B cell (primary cell): Measurements from ENCODE around the gene GPLD1. TPM values are rescaled to one million over a fixed set of nuclear protein-coding genes. Genes with fewer than 3 reads are reported as not detected.

Source experiments
- ATAC-seq: fragments of 200-7000 bp; cut with Tn5 transposase; one replicate; pipeline ENCODE4 v1.10.0; 2021; ENCODE audit warnings: low read depth, mild to moderate bottlenecking, moderate number of reproducible peaks, moderate library complexity
- CTCF ChIA-PET: fragments of 350-600 bp; sonication (Branson Sonifier 250); formaldehyde crosslinking; loops from one replicate; lab custom pipeline; 2021; ENCODE audit warnings: antibody characterized with exemption, inconsistent platforms; lab: Charles Lee
- POLR2A ChIA-PET: fragments of 350-600 bp; sonication (Branson Sonifier 250); formaldehyde crosslinking; loops from one replicate; lab custom pipeline; 2021; ENCODE audit warnings: antibody characterized with exemption; lab: Charles Lee
- DNase-seq: peaks from one replicate; pipeline ENCODE4 v3.0.0; 2013
- H2AFZ ChIP-seq: 2 replicates; pipeline ENCODE4 v1.6.1; 2012; ENCODE audit warnings: mild to moderate bottlenecking, low read depth, low read length; ENCODE audit not compliant: insufficient read depth, poor library complexity, severe bottlenecking
- H3K27ac ChIP-seq, 2 donors: 1 replicate in 1 of 2; 2 replicates in 1 of 2; pipeline ENCODE4 v1.5.1; 2012 to 2013; ENCODE audit warnings: low read length in 2 of 2, mild to moderate bottlenecking in 2 of 2, moderate library complexity in 1 of 2
- H3K27me3 ChIP-seq, 4 experiments: fragments of 200-600 bp in 1 of 4; sonication (generic) in 1 of 4; replicated peaks in 1 of 4; 1 replicate in 2 of 4; 2 replicates in 2 of 4; pipeline versions ENCODE4 v1.6.1 to v1.7.0; 2013 to 2016; ENCODE audit warnings: low read length in 3 of 4, mild to moderate bottlenecking in 2 of 4, mixed read lengths in 1 of 4, moderate library complexity in 1 of 4; ENCODE audit not compliant: insufficient read depth in 4 of 4, control insufficient read depth in 3 of 4; ENCODE audit errors: control extremely low read depth in 1 of 4
- H3K36me3 ChIP-seq, 2 experiments: replicated peaks in 1 of 2; 1 replicate in 1 of 2; 2 replicates in 1 of 2; pipeline versions ENCODE4 v1.6.1 to v1.7.1; 2013; ENCODE audit warnings: low read length in 1 of 2; ENCODE audit not compliant: insufficient read depth in 2 of 2, control insufficient read depth in 1 of 2; ENCODE audit errors: control extremely low read depth in 1 of 2, extremely low read depth in 1 of 2
- H3K4me1 ChIP-seq, 2 donors: fragments of 200-600 bp in 1 of 2; sonication (generic) in 1 of 2; 1 replicate in 1 of 2; 2 replicates in 1 of 2; pipeline versions ENCODE4 v1.5.1 to v1.6.1; 2013 to 2017; ENCODE audit warnings: low read length in 2 of 2; ENCODE audit not compliant: control insufficient read depth in 2 of 2, insufficient read depth in 2 of 2
- H3K4me2 ChIP-seq: replicated peaks from 2 replicates; pipeline ENCODE3; 2012; ENCODE audit warnings: mild to moderate bottlenecking, low read depth, low read length; ENCODE audit not compliant: poor library complexity, severe bottlenecking
- H3K4me3 ChIP-seq, 5 experiments: fragments of 200-600 bp in 1 of 5; sonication (generic) in 1 of 5; 1 replicate in 3 of 5; 2 replicates in 2 of 5; pipeline versions ENCODE4 v1.5.1 to v1.7.0; 2011 to 2016; ENCODE audit warnings: low read length in 4 of 5, mild to moderate bottlenecking in 4 of 5, low read depth in 2 of 5, control low read depth in 1 of 5, moderate library complexity in 1 of 5; ENCODE audit not compliant: insufficient read depth in 1 of 5; ENCODE audit errors: control extremely low read depth in 1 of 5, extremely low read depth in 1 of 5
- H3K79me2 ChIP-seq: fragments of 200-600 bp; sonication (generic); one replicate; pipeline ENCODE4 v1.6.0; 2016; ENCODE audit warnings: low read length; ENCODE audit not compliant: control insufficient read depth, insufficient read depth
- H3K9ac ChIP-seq: fragments of 200-600 bp; sonication (generic); 2 replicates; pipeline ENCODE4 v1.6.1; 2017; ENCODE audit warnings: mild to moderate bottlenecking, low read length, moderate library complexity
- H3K9me3 ChIP-seq, 3 donors: one replicate each; pipeline versions ENCODE4 v1.6.1 to v1.7.1; 2013; ENCODE audit warnings: low read length in 2 of 3; ENCODE audit not compliant: control insufficient read depth in 2 of 3, insufficient read depth in 1 of 3; ENCODE audit errors: control extremely low read depth in 1 of 3
- H4K20me1 ChIP-seq: 2 replicates; pipeline ENCODE4 v1.6.0; 2012; ENCODE audit warnings: mild to moderate bottlenecking, low read length; ENCODE audit not compliant: insufficient read depth, control insufficient read depth, poor library complexity, severe bottlenecking
- H3K27ac Mint-ChIP-seq: one replicate; pipeline ENCODE4 v1.8.0; 2021; ENCODE audit warnings: mixed read lengths
- H3K27me3 Mint-ChIP-seq: one replicate; pipeline ENCODE4 v1.8.0; 2021; ENCODE audit warnings: mixed read lengths
- H3K4me1 Mint-ChIP-seq: one replicate; pipeline ENCODE4 v1.8.0; 2021; ENCODE audit warnings: mixed read lengths
- H3K4me3 Mint-ChIP-seq: one replicate; pipeline ENCODE4 v1.8.0; 2021; ENCODE audit warnings: mixed read lengths
- H3K9me3 Mint-ChIP-seq: one replicate; pipeline ENCODE4 v1.8.0; 2022; ENCODE audit warnings: mixed read lengths; ENCODE audit not compliant: insufficient read depth
- EZH2 ChIP-seq: IDR thresholded peaks from 2 replicates; pipeline ENCODE4 v1.6.1; 2012; ENCODE audit warnings: borderline replicate concordance, low read depth, mild to moderate bottlenecking, moderate library complexity, low read length; ENCODE audit not compliant: insufficient read depth, poor library complexity, severe bottlenecking
- WGBS: methylation state at CpG from one replicate; pipeline ENCODE4 v1.1.5; 2013; ENCODE audit warnings: missing lambda C conversion rate; ENCODE audit not compliant: insufficient coverage; 5-methylcytosine and 5-hydroxymethylcytosine counted together
- intact Hi-C: fragments of 100-400 bp; cut with micrococcal nuclease; formaldehyde crosslinking; loops from one replicate; pipeline ENCODE4 v1.10.0; 2022
- polyA plus RNA-seq: library from polyadenylated mRNA; depleted of rRNA; stranded (reverse); fragments of >200 nt; gene quantifications from 2 replicates; pipeline ENCODE4 v1.2.3, GENCODE V29; 2012
- total RNA-seq, 2 donors: library from RNA; stranded (reverse); fragments of 120-200 nt in 1 of 2; gene quantifications; 1 replicate in 1 of 2; 2 replicates in 1 of 2; pipeline versions ENCODE4 v1.2.3 to v1.2.4, GENCODE V29; 2013 to 2022
- TF ChIP-seq, protein P1 (sequence below): fragments of 200-600 bp; IDR thresholded peaks from one replicate; pipeline ENCODE4 v1.8.0; 2022; ENCODE audit warnings: antibody characterized with exemption, mild to moderate bottlenecking

GPLD1 gene
- total and polyA plus RNA-seq, 2 donors (not counting 1 experiment from before 2014, with no cell fraction given) = 1.9 to 7.0 TPM

DNA sequence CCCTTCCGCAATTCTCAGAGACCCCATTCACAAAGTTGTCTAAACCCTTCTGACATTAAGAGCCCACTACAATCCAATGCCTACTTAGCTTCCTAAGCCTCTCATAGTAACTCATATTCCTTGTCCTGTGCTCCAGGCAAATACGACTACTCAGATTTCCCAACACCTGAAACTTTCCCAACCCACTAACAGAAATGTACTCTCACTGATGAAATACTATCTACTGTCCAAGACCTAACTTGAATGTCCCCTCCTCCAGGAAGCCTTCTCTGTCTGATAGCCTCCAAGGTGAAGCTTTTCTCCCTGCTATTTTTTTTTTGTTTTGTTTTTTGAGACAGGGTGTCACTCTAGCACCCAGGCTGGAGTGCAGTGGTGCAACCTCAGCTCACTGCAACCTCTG, 30.4 kb downstream of the GPLD1 start:
- no peaks in the 10 kb centered on the region for H4K20me1 ChIP-seq
- DNase-seq (no peak), ATAC-seq (no peak)
- H3K27me3 ChIP-seq = no peaks in the 10 kb centered on the region
- no peaks in the 10 kb centered on the region for H3K27me3 Mint-ChIP-seq
- ChIA-PET POLR2A (no interaction called here), CTCF (interaction anchor here (1.1 kb wide), 1 partner anchor 63 kb away, joined by 4 read pairs; no protein-coding TSS in a partner anchor)
- no peak overlapping the region for H3K4me2 ChIP-seq
- H2AFZ ChIP-seq = no peak overlapping the region
- H3K9ac ChIP-seq = no peak overlapping the region
- no peaks in the 10 kb centered on the region for H3K9me3 Mint-ChIP-seq
- no peak overlapping the region for H3K4me3 ChIP-seq
- no peaks in the 10 kb centered on the region for H3K79me2 ChIP-seq
- no peak overlapping the region for H3K27ac Mint-ChIP-seq
- no peaks in the 10 kb centered on the region for H3K9me3 ChIP-seq
- intact Hi-C loops = no loop called here
- 100% methylated on average over 2 of the region's 2 CpGs for WGBS
- H3K4me3 Mint-ChIP-seq = no peak overlapping the region
- no peaks in the 10 kb centered on the region for H3K4me1 ChIP-seq
- H3K36me3 ChIP-seq = no peaks in the 10 kb centered on the region
- TF ChIP-seq, protein P1, sequence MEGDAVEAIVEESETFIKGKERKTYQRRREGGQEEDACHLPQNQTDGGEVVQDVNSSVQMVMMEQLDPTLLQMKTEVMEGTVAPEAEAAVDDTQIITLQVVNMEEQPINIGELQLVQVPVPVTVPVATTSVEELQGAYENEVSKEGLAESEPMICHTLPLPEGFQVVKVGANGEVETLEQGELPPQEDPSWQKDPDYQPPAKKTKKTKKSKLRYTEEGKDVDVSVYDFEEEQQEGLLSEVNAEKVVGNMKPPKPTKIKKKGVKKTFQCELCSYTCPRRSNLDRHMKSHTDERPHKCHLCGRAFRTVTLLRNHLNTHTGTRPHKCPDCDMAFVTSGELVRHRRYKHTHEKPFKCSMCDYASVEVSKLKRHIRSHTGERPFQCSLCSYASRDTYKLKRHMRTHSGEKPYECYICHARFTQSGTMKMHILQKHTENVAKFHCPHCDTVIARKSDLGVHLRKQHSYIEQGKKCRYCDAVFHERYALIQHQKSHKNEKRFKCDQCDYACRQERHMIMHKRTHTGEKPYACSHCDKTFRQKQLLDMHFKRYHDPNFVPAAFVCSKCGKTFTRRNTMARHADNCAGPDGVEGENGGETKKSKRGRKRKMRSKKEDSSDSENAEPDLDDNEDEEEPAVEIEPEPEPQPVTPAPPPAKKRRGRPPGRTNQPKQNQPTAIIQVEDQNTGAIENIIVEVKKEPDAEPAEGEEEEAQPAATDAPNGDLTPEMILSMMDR = no peak
- no peak for TF ChIP-seq EZH2
- H3K4me1 Mint-ChIP-seq = no peaks in the 10 kb centered on the region
- no peak overlapping the region for H3K27ac ChIP-seq

DNA sequence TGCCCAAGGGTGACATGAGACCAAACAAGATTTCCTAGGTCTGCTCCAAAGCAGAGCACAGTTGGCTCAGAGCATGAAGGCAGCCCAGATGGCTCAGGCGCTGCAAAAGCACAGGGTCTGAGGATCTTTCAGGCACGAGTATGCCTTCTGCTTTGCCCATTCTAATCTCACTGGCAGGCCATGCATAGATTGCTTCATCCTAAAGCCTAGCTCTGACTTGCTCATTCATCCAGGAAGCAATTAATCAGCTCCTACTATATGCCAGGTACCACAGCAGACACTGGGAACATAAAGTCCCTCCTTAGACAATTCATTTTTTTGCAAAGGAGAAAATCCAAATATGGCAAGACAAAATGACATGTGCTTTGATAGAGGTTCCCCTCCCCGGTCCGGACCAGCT, 31.2 kb downstream of the GPLD1 start:
- Histone ChIP-seq H3K9me3 (no peaks in the 10 kb centered on the region), H3K4me3 (no peak overlapping the region), H3K9ac (no peak overlapping the region), H3K79me2 (no peaks in the 10 kb centered on the region), H4K20me1 (no peaks in the 10 kb centered on the region), H3K4me1 (no peaks in the 10 kb centered on the region), H3K36me3 (no peaks in the 10 kb centered on the region), H2AFZ (no peak overlapping the region), H3K4me2 (no peak overlapping the region), H3K27ac (no peak overlapping the region), H3K27me3 (no peaks in the 10 kb centered on the region)
- Mint-ChIP-seq H3K27ac (no peak overlapping the region), H3K27me3 (no peaks in the 10 kb centered on the region), H3K4me3 (no peak overlapping the region), H3K9me3 (no peaks in the 10 kb centered on the region), H3K4me1 (no peaks in the 10 kb centered on the region)
- TF ChIP-seq EZH2 = no peak
- TF ChIP-seq, protein P1 = no peak
- ChIA-PET CTCF (interaction anchor here (1.1 kb wide), 1 partner anchor 63 kb away, joined by 4 read pairs; no protein-coding TSS in a partner anchor), POLR2A (no interaction called here)
- ATAC-seq (no peak), DNase-seq (no peak)
- 75% methylated on average over 4 of the region's 4 CpGs for WGBS
- intact Hi-C loops = no loop called here
